GF-D8 (cell line): ENCODE data around the gene ZNF385C.
"Not testable (repeated sequence)": the region's sequence is repeated elsewhere in the genome, so short reads cannot be mapped to it uniquely, and the experiment has no call there.

Source experiments
- DNase-seq: peaks from one replicate; lab custom pipeline; 2025; lab: John Stamatoyannopoulos, UW

The ZNF385C gene

GRCh38 chr17:42019509-42020404 is 78.5 kb downstream of the ZNF385C start, which contains the start of gene NKIRAS2:
Gene NKIRAS2 (plus strand): TSS chr17:42020090. CDS start chr17:42021578, 1,488 bp downstream.
- DNase-seq, result peak; percentile 65

GRCh38 chr17:42018988-42019387 is 79.3 kb downstream of the ZNF385C start:
- DNase-seq, result no peak

DNA sequence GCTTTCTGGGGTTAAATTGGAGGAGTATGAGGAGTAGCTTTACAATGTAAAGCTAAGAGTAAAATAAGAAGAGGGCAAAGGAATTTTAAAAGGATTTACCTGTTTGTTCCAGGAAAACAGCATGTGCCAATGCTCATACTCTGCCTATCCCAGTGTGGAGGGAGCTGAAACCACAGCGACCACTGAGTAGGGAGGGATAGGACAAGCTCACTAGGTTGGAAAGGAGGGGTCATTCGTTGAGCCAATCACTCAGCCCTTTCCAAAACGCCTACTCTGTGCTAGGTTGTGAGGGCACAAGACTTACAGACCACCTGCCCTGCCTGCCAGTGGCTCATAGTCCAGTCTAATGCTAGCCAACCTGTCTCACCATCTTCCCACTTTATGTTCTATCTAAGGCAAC is 79.9 kb downstream of the ZNF385C start:
- no peak for DNase-seq

GRCh38 chr17:42017866-42018200 is 80.4 kb downstream of the ZNF385C start:
- no peak for DNase-seq

GRCh38 chr17:42016941-42017865 is 81.1 kb downstream of the ZNF385C start, which contains the start of gene DNAJC7:
Gene DNAJC7 (minus strand): TSS chr17:42017439. CDS start chr17:42017416, 23 bp downstream.
- DNase-seq, result peak; percentile 71

DNA sequence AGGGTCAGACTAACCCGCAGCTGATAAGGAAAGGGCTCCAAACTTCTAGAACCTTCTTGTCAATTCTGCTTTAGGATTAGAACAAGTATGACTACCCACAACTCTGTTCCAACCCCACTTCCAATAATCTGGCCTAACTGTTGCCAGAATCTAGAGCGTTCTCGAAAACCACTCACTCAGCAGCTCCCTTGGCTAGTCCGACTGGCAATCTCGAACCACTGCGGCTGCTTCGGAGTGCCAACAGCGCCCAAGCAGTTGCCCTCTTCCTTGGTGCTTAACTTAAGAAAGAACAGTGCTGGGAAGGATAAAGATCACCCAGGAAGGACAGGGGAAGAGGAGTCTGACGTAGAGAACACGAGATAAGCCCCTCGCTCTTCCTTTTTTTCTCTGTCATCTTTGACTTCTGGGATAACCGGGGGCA is 81.9 kb downstream of the ZNF385C start:
- no peak for DNase-seq

DNA sequence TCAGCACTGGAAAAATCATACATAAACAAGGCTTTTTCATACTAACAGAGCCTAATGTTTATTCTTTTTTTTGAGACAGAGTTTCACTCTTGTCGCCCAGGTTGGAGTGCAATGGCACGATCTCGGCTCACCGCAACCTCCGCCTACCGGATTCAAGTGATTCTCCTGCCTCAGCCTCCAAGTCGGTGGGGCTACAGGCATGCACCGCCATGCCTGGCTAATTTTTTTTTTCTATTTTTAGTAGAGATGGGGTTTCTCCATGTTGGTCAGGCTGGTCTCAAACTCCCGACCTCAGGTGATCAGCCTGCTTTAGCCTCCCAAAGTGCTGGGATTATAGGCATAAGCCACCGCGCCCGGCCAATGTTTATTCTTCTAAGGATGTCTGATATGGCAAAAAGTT is 84.5 kb downstream of the ZNF385C start:
- DNase-seq, result not testable (repeated sequence)

GRCh38 chr17:42012363-42012762 is 85.9 kb downstream of the ZNF385C start:
- DNase-seq, result not testable (repeated sequence)

DNA sequence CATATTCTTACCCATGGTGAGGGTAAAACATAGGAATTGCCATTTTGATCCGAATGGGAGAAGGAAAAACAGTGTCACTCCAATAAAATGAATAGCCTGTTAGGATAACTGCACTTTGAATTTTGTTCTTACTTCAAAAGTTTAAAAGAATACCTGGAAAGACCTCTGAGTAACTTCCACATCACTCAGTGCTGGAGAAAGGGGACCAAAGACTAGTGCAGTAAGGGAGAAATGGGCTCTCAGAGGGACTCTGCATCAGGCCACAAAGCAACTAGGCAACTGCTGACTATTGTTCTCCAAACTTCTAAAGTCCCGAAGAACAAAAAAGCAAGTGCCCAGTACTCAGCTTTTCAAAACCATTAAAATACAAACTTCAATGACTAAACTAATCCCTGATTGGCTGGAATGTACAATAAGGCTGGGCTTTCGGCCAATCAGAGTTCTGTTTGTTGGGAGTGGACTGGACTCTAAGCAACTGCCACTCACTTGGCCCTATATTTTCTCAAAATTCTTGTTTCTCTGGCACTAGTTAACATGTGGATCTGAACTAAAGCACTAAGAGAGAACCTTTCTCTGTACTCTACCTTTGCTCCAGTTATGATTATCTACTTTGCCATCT is 87.3 kb downstream of the ZNF385C start:
- DNase-seq, result no peak

DNA sequence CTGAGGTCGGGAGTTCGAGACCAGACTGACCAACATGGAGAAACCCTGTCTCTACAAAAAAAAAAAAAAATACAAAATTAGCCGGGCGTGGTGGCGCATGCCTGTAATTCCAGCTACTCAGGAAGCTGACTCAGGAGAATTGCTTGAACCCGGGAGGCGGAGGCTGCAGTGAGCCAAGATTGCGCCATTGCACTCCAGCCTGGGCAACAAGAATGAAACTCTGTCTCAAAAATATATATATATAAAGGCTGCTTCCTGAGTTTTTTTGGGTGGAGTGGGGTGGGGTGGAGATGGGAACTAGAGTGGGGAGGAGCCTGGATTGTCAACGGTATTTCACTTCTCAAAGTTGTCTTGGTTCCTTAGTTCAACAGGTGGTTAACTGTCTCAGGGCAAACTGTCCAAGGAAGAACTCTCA is 88.0 kb downstream of the ZNF385C start:
- peak; percentile 23 for DNase-seq

- no peak for DNase-seq
Measured at GRCh38 chr17:42009170-42009569, 89.1 kb downstream of the ZNF385C start.

- no peak for DNase-seq
Measured at GRCh38 chr17:42005166-42005565, 93.1 kb downstream of the ZNF385C start.

- no peak for DNase-seq
Measured at GRCh38 chr17:42002792-42003301, 95.4 kb downstream of the ZNF385C start.

DNA sequence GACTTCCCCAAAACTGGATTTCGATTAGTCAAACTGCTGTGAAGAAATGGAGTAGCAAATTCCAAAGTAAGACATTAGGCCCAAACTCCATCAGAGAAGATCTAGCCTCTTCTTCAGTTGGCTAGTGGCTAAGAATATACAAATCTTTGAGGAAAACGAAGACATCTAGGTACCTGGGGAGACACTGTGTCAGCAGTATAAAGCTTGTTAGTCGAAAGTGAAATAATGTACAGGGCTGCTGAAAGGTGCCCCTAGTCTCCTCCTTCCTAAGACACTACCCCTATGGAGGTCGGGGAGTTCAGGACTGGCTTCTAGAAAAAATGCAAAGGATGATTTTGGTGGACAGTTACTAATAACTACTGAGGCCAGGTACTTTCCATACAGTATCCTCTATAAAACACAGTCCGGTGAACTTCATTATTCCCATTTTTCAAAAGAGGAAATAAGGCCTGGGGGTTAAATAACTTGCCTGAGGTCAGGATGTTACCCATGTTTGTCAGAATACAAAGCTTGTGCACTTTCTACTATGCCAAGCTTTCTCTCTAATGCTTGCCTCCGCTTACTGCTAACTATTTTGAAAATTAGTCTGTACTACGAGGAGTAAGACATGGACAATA is 96.0 kb downstream of the ZNF385C start:
- no peak for DNase-seq

DNA sequence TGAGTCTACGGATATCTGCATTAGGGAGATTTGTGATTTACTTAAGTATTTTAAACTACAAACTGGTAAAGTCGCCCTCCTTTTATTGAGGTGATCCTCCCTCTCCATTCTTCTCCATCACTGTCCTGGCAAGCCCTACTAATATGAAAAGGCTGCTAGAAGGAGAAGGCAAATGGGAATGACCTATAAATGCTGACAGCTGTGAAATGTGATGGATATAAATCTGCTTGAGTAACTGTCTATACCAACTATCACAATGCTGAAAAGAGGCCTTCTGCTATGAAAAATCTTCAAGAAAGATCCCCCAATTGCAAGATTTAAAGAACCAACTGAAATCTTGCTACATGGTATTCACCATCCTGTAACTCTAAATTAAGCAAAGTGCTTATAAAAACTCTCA is 96.5 kb downstream of the ZNF385C start:
- DNase-seq, result no peak

GRCh38 chr17:42000413-42001133 is 97.7 kb downstream of the ZNF385C start:
- no peak for DNase-seq

DNA sequence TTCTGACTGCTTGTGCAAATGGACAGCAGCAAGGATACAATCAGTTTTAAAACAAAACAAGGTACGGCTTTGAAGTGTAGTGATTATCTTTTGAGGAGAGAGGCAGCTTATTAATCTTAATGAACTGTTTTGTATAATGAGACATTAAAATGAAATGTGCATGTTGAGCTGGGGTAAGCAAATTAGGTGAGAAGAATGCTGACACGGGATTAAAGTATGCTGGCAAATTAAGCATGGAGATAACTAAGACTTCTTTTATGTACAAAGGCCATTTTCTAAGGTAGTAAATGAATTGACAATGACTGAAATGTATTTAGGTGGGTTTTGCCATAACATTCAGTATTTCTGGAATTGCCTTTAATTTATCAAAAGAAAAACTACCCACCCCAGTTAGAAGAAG is 99.8 kb downstream of the ZNF385C start:
- DNase-seq, result no peak

DNA sequence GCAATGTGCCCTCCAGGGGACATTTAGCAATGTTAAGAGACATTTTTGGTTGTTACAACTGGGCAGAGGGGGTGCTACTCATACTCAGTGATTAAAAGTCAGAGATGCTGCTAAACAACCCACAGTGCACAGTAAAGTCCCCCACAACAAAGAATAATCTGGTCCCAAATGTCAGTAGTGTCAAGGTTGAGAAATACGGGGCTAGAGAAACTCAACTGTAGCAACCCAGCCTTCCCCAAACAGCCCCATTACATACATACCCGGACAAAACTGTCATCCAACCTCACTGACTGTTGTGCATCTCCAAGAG is 101.5 kb downstream of the ZNF385C start:
- no peak for DNase-seq

DNA sequence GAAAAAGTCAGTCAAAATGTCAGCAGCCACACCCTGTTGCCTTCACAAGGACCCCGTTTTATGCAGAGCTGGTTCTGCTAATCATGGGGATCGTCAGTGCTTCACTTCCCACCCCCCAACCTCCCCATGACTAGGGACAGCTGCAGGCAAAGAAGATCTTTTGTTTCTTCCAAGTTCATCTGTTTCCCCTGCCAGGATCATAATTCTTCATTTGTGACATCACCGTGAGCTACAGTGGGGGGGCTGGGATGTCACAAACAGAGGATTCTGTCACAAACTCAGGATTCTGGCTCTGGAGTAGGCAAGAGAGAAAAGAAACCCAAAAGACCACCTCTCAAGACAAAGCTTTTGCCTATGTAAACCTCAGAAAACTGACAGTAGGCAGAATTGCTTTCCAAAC is 105.7 kb downstream of the ZNF385C start:
- no peak for DNase-seq

- no peak for DNase-seq
Measured at GRCh38 chr17:41989702-41990419, 108.4 kb downstream of the ZNF385C start.
